ENCODE measurements around the gene SPATA20.

The SPATA20 gene

GRCh38 chr17:50601823-50602375, 54.9 kb downstream of the SPATA20 start:
- DNase-seq (ENCODE audit: low read depth in 3 of 3) = no peak

- no peak for DNase-seq (ENCODE audit: low read depth in 3 of 3)
These were observed 55.9 kb downstream of the SPATA20 start for GRCh38 chr17:50602836-50603235.

- DNase-seq (ENCODE audit: low read depth in 3 of 3) = no peak
These were observed 56.4 kb downstream of the SPATA20 start for GRCh38 chr17:50603340-50603739.

- DNase-seq (ENCODE audit: low read depth in 3 of 3) = no peak
These were observed 57.5 kb downstream of the SPATA20 start for GRCh38 chr17:50604513-50604912.

GRCh38 chr17:50605429-50605828, 58.5 kb downstream of the SPATA20 start:
- DNase-seq (ENCODE audit: low read depth in 3 of 3) = no peak

All from stimulated activated CD4-positive, alpha-beta T cell treated with anti-CD3 and anti-CD28 coated beads, TNF-alpha, amount 100 ng/mL, for 24 hours (primary cell).